HepG2 (cell line): ENCODE measurements around the gene AMBRA1. TPM values are rescaled to one million over a fixed set of nuclear protein-coding genes. Genes with fewer than 3 reads are reported as not detected.
A peak's percentile ranks its signal among the peaks of the same experiment; 100 is the strongest.

Experiments used
- ATAC-seq: fragments of 200-7000 bp; cut with Tn5 transposase; 3 replicates; pipeline ENCODE4 v1.9.1; 2020; ENCODE audit warnings: mild to moderate bottlenecking, moderate library complexity
- BruUV-seq: library from RNA; stranded (reverse); fragments of 400-500 nt; replicated peaks from 2 replicates; lab custom pipeline; 2021; lab: Mats Ljungman, UMichigan
- CTCF ChIA-PET: fragments of 300-600 bp; formaldehyde crosslinking; extraction: SDS; loops from one replicate; lab custom pipeline; 2021; ENCODE audit warnings: low total read pairs, inconsistent platforms, low intra/inter-chr PET ratio; lab: Yijun Ruan, JAX
- POLR2A ChIA-PET: fragments of 350-600 bp; sonication (Branson Sonifier 250); formaldehyde crosslinking; loops from one replicate; lab custom pipeline; 2020; ENCODE audit warnings: antibody characterized with exemption, inconsistent platforms; lab: Yijun Ruan, JAX
- DNase-seq: peaks from one replicate; pipeline ENCODE4 v3.0.0-alpha.2; 2015; ENCODE audit warnings: low spot score
- FAIRE-seq: peaks from 3 replicates; lab custom pipeline; 2011; peaks lifted over from hg19 to GRCh38; lab: Jason Lieb, UNC
- H2AFZ ChIP-seq: one replicate; pipeline ENCODE4 v1.6.1; 2011; ENCODE audit warnings: low read length, inconsistent platforms
- H3K27ac ChIP-seq: fragments of 300-600 bp; 3 replicates; pipeline ENCODE4 v1.8.0; 2011; ENCODE audit warnings: mixed run types, mild to moderate bottlenecking, mixed read lengths, low read length, inconsistent platforms; ENCODE audit not compliant: insufficient read depth; ENCODE audit errors: extremely low read length
- H3K27me3 ChIP-seq, 2 experiments: fragments of 200-600 bp in 1 of 2; 2 replicates in 1 of 2; 3 replicates in 1 of 2; pipeline versions ENCODE4 v1.6.0 to v1.8.0; 2011; ENCODE audit warnings: low read length in 2 of 2, mild to moderate bottlenecking in 2 of 2, moderate library complexity in 2 of 2, inconsistent platforms in 1 of 2; ENCODE audit not compliant: insufficient read depth in 2 of 2, control insufficient read depth in 1 of 2
- H3K36me3 ChIP-seq, 2 experiments: fragments of 200-600 bp in 1 of 2; replicated peaks in 1 of 2; 2 replicates in 1 of 2; 3 replicates in 1 of 2; pipeline versions ENCODE4 v1.5.1 to v1.8.0; 2011; ENCODE audit warnings: low read length in 2 of 2, inconsistent platforms in 1 of 2; ENCODE audit not compliant: insufficient read depth in 2 of 2, control insufficient read depth in 1 of 2
- H3K4me1 ChIP-seq: 2 replicates; pipeline ENCODE4 v1.5.1; 2012; ENCODE audit warnings: low read length, inconsistent platforms; ENCODE audit not compliant: insufficient read depth
- H3K4me2 ChIP-seq: 2 replicates; pipeline ENCODE4 v1.6.0; 2011; ENCODE audit warnings: low read depth, low read length, inconsistent platforms
- H3K4me3 ChIP-seq, 3 experiments: fragments of 200-600 bp in 1 of 3; sonication (generic), shearing (Covaris generic) in 1 of 3; replicated peaks in 1 of 3; 2 replicates each; pipeline ENCODE4 v1.5.1; 2011 to 2016; ENCODE audit warnings: low read length in 3 of 3, inconsistent platforms in 2 of 3, low read depth in 2 of 3, mild to moderate bottlenecking in 2 of 3, control low read depth in 1 of 3, mixed read lengths in 1 of 3; ENCODE audit not compliant: insufficient read depth in 1 of 3
- H3K79me2 ChIP-seq: one replicate; pipeline ENCODE4 v1.6.1; 2011; ENCODE audit warnings: low read length, inconsistent platforms; ENCODE audit not compliant: insufficient read depth
- H3K9ac ChIP-seq: 2 replicates; pipeline ENCODE4 v1.6.0; 2011; ENCODE audit warnings: mild to moderate bottlenecking, low read depth, low read length, inconsistent platforms; ENCODE audit not compliant: insufficient read depth
- H3K9me3 ChIP-seq: 2 replicates; pipeline ENCODE4 v1.5.1; 2012; ENCODE audit warnings: mild to moderate bottlenecking, low read length
- H4K20me1 ChIP-seq: 2 replicates; pipeline ENCODE4 v1.6.0; 2011; ENCODE audit warnings: inconsistent platforms, mild to moderate bottlenecking, low read length, moderate library complexity; ENCODE audit not compliant: insufficient read depth
- DMTF1 ChIP-seq: sonication (generic); formaldehyde crosslinking; IDR thresholded peaks from 2 replicates; pipeline ENCODE4 v1.4.0; 2020; ENCODE audit warnings: mild to moderate bottlenecking, missing genetic modification reagents
- GABPB1 ChIP-seq: IDR thresholded peaks from 2 replicates; pipeline ENCODE4 v1.6.1; 2016; ENCODE audit warnings: mild to moderate bottlenecking, missing genetic modification reagents, moderate library complexity, missing compliant biosample characterization
- GPBP1L1 ChIP-seq: sonication (generic); formaldehyde crosslinking; IDR thresholded peaks from 2 replicates; pipeline ENCODE4 v1.5.0; 2020; ENCODE audit warnings: mild to moderate bottlenecking, missing genetic modification reagents
- HBP1 ChIP-seq: IDR thresholded peaks from 2 replicates; pipeline ENCODE4 v1.6.1; 2016; ENCODE audit warnings: low read depth, control low read depth
- HMGA1 ChIP-seq: sonication (generic); formaldehyde crosslinking; conservative IDR thresholded peaks from 2 replicates; pipeline ENCODE4 v1.4.0; 2020; ENCODE audit warnings: missing genetic modification reagents
- MXD3 ChIP-seq: IDR thresholded peaks from 2 replicates; pipeline ENCODE4 v1.6.1; 2016; ENCODE audit warnings: mild to moderate bottlenecking, missing biosample characterization, missing genetic modification reagents
- NCOA1 ChIP-seq: sonication (generic); formaldehyde crosslinking; IDR thresholded peaks from 2 replicates; pipeline ENCODE4 v1.9.0; 2021; ENCODE audit warnings: missing genetic modification reagents
- RFXANK ChIP-seq: IDR thresholded peaks from 2 replicates; pipeline ENCODE4 v1.6.1; 2016
- STAG1 ChIP-seq: sonication (generic); formaldehyde crosslinking; IDR thresholded peaks from 2 replicates; pipeline ENCODE4 v1.4.0; 2020; ENCODE audit warnings: missing genetic modification reagents
- ZBTB38 ChIP-seq: sonication (generic); formaldehyde crosslinking; IDR thresholded peaks from 2 replicates; pipeline ENCODE4 v1.5.1; 2020; ENCODE audit warnings: mild to moderate bottlenecking, missing genetic modification reagents
- ZNF484 ChIP-seq: sonication (generic); formaldehyde crosslinking; IDR thresholded peaks from 2 replicates; pipeline ENCODE4 v1.5.1; 2020; ENCODE audit warnings: mild to moderate bottlenecking, low read depth, missing genetic modification reagents, borderline replicate concordance
- ZNF563 ChIP-seq: sonication (generic); formaldehyde crosslinking; IDR thresholded peaks from 2 replicates; pipeline ENCODE4 v1.8.0; 2022; ENCODE audit warnings: mild to moderate bottlenecking, moderate library complexity, missing genetic modification reagents
- ZNF567 ChIP-seq: sonication (generic); formaldehyde crosslinking; IDR thresholded peaks from 2 replicates; pipeline ENCODE4 v1.8.1; 2023; ENCODE audit warnings: mild to moderate bottlenecking, missing genetic modification reagents, borderline replicate concordance
- ZNF574 ChIP-seq: sonication (generic); formaldehyde crosslinking; IDR thresholded peaks from 2 replicates; pipeline ENCODE4 v1.4.0; 2020; ENCODE audit warnings: missing genetic modification reagents
- WGBS: methylation state at CpG from one replicate; pipeline ENCODE4 v1.1.6; 2017; ENCODE audit warnings: low lambda C conversion rate; 5-methylcytosine and 5-hydroxymethylcytosine counted together
- in situ Hi-C: cut with HindIII; loops from 2 replicates; pipeline ENCODE4 v1.10.0; 2017; ENCODE audit warnings: low pct_unique_long_range_greater_than_20kb; ENCODE audit not compliant: extremely low pct_ligation_motif_present
- intact Hi-C: fragments of 100-400 bp; cut with micrococcal nuclease; formaldehyde crosslinking; loops from one replicate; pipeline ENCODE4 v1.10.0; 2022; ENCODE audit not compliant: unreplicated experiment
- polyA plus RNA-seq, 8 experiments: library from polyadenylated mRNA; depleted of rRNA in 3 of 8; stranded (reverse) in 7 of 8; unstranded in 1 of 8; fragments of >200 nt; fragmentation: Illumina TruSeq in 4 of 8; extraction: Trizol in 4 of 8; gene quantifications; 2 replicates each; pipeline versions ENCODE4 v1.2.1 to v1.2.3, GENCODE V29; 2011 to 2016; ENCODE audit warnings: low read depth in 4 of 8, missing spikeins in 1 of 8, mixed read lengths in 1 of 8; ENCODE audit not compliant: insufficient read depth in 1 of 8
- total RNA-seq, 5 experiments: library from RNA; depleted of rRNA; stranded (reverse); fragments of >200 nt; fragmentation: Illumina TruSeq; extraction: Trizol; gene quantifications; 2 replicates each; pipeline ENCODE4 v1.2.3, GENCODE V29; 2016; ENCODE audit warnings: low read depth in 1 of 5

The AMBRA1 gene
- total and polyA plus RNA-seq, 2 of the 13 experiments (the other 11 are each of a cell fraction or from before 2014, with no cell fraction given): 15.7 to 26.0 TPM

GRCh38 chr11:46352063-46352841, 241.6 kb downstream of the AMBRA1 start (continued):
- TF ChIP-seq ZNF574 (CRISPR knock-in tag) (peak; percentile 80), STAG1 (CRISPR knock-in tag) (peak; percentile 41), ZNF484 (no peak), GABPB1 (CRISPR knock-in tag) (peak; percentile 55; the same call in 1 of the 2 replicates), ZBTB38 (CRISPR knock-in tag) (peak; percentile 24; the same call in 1 of the 2 replicates)
- TF ChIP-seq, all 625 proteins: peak for 10

- in situ Hi-C loops: no loop called here
- H2AFZ ChIP-seq: no peak overlapping the region
- no peak overlapping the region for H3K27ac ChIP-seq
- peaks cover 0 to 2% of the 10 kb centered on the region in 2 experiments; a peak in 2 of 5 replicates for H3K27me3 ChIP-seq
- H3K9me3 ChIP-seq: no peaks in the 10 kb centered on the region
- no peak overlapping the region for H3K4me2 ChIP-seq
- ATAC-seq (no peak), DNase-seq (no peak), FAIRE-seq (no peak)
- peaks cover 12% of the 10 kb centered on the region for H3K79me2 ChIP-seq
- H4K20me1 ChIP-seq: no peaks in the 10 kb centered on the region
- H3K4me1 ChIP-seq: peaks cover 44% of the 10 kb centered on the region
- intact Hi-C loops: no loop called here
- 0 out of 5 replicates have a peak, but pooled peaks cover 0 to 9% of the 10 kb centered on the region in 2 experiments for H3K36me3 ChIP-seq
- CTCF ChIA-PET: no interaction called here
- POLR2A ChIA-PET: no interaction called here
- H3K9ac ChIP-seq: no peak overlapping the region
- BruUV-seq: no TSS peak
- no peak overlapping the region for H3K4me3 ChIP-seq
- WGBS: 94% methylated on average over 3 of the region's 5 CpGs
- TF ChIP-seq GPBP1L1 (CRISPR knock-in tag): no peak
- TF ChIP-seq HMGA1 (CRISPR knock-in tag): no peak
- TF ChIP-seq ZNF563 (CRISPR knock-in tag): no peak
- TF ChIP-seq RFXANK: no peak
- TF ChIP-seq HBP1 (CRISPR knock-in tag): no peak
- TF ChIP-seq DMTF1 (CRISPR knock-in tag): no peak
- no peak for TF ChIP-seq NCOA1 (CRISPR knock-in tag)
- TF ChIP-seq ZNF567 (CRISPR knock-in tag): no peak
- TF ChIP-seq MXD3: no peak
Observed at GRCh38 chr11:46351606-46352005, 242.2 kb downstream of the AMBRA1 start.
